NCI-H1105 (cell line): ENCODE measurements around the gene SLC38A2.
"Not testable (repeated sequence)": the region's sequence is repeated elsewhere in the genome, so short reads cannot be mapped to it uniquely, and the experiment has no call there.

Experiments used
- DNase-seq: peaks from one replicate; lab custom pipeline; 2025; lab: John Stamatoyannopoulos, UW

Gene SLC38A2

GRCh38 chr12:46360908-46361666, 11.5 kb downstream of the SLC38A2 start:
- DNase-seq: no peak

- DNase-seq: no peak
Observed at GRCh38 chr12:46360370-46360769, 12.2 kb downstream of the SLC38A2 start.

GRCh38 chr12:46359667-46360280, 12.8 kb downstream of the SLC38A2 start:
- DNase-seq: no peak

DNA sequence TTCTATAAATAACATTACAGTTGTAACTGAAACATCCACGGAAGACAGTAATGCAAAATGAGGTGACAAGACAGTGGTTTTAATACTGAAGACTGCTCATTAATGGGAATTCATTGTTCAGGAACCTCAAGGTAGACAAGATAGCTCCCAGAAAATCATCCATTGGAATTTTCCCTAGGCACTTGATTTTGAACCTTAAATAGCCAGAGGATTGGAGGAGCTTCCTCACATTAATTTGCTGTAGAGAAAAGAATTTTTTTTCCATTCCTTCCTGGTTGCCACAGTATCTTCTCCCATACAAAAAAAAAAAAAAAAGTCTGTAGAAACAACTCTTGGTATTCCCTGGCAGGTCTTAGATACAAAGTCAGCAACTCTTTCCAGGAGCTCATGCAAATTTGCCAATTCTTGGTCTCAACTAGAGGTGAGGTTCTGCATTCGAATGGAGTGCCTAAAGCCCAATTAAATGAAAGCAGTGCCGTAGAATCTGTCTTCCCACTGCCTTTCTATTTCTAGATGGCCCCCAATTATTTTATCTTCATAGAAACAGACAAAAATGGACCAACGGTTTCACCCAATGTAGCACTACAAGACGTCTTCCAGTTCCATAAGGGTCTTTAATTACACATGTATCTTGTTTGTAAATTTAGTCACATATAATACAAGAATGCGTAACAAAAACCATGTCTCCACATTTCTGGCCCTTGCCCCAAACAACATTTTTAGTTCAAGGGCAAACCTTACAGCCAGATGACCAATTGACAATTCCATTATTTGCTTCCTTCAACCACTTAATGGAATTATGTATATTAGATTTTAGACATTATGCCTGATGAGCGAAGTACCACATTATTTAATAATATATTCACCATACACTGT, 13.5 kb downstream of the SLC38A2 start:
- no peak for DNase-seq

DNA sequence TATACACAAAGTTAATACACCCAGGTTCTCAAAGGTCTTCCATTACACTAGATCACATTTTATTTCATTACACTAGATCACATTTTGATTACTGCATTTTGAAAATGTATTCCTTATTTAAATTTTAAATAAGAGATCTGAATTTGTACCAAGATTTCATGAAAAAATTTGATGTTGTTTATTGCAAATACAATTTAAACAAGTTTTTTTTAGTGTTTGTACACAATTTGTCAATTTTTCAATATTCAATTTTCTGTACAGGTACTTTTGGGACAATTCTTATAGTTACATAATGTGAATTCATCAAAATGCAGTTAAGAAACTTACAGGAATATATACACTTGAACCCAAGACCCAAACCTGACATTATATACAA, 14.3 kb downstream of the SLC38A2 start:
- no peak for DNase-seq

- DNase-seq: no peak
Observed at GRCh38 chr12:46357438-46358324, 14.9 kb downstream of the SLC38A2 start.

- no peak for DNase-seq
Observed at GRCh38 chr12:46356655-46357437, 15.7 kb downstream of the SLC38A2 start.

DNA sequence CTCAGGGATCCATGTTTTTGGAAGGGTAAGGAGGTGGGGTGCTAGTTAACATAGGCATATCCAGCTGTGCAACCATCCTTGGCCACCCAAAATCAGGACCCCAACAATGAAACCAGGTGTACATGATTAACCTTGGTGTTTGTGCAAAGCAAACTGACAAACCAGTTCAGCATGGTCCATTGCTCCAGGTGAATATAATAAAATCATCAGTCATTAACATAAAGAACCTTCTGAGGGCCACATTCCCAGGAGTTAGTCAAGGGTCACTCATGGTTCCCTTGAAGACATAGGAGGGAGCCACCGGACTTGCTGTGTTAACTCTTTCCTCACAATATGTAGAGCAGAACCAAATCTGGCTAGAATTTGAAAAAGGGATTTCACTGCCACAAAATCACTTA, 17.8 kb downstream of the SLC38A2 start:
- no peak for DNase-seq

GRCh38 chr12:46354111-46354801, 18.3 kb downstream of the SLC38A2 start:
- no peak for DNase-seq

GRCh38 chr12:46351886-46352650, 20.5 kb downstream of the SLC38A2 start:
- no peak for DNase-seq

DNA sequence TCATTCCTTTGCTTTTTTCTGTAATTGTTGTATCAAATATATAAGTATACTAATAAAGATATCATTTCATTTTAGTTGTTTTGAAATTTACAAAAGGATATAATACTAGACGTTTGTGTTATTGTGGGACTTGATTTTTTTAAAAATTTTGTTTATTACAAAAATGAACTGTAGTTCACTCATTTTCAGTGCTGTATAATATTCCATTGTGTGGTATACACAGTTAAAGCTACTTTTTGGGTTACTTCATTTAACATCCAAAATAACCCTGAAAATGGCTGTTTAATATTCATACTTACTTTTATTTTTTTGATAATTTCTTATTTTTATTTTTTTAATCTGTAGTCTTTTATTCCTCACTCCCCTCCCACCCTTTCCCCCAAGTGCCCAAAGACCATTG, 21.4 kb downstream of the SLC38A2 start:
- no peak for DNase-seq

DNA sequence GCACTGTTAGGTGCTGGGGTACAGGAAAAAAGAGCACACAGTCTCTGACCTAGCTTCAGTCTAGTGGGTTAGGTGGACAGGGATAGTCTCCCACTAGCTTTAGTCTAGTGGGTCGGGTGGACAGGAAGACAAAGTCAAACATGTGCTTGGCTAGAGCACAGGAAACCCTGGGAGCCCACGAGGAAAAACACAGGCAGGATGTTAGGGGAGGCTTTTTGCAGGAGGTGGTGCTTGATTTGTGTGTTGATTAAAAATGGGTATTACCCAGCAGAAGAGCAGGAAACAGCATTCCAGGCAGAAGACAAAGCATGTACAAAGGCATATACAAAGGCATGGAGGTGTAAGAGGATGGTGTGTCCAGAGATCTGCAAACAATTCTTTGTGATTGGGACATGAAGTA, 23.3 kb downstream of the SLC38A2 start:
- no peak for DNase-seq

- DNase-seq: no peak
Observed at GRCh38 chr12:46343118-46343852, 29.3 kb downstream of the SLC38A2 start.

GRCh38 chr12:46342562-46343033, 30.0 kb downstream of the SLC38A2 start:
- peak; percentile 9 for DNase-seq

DNA sequence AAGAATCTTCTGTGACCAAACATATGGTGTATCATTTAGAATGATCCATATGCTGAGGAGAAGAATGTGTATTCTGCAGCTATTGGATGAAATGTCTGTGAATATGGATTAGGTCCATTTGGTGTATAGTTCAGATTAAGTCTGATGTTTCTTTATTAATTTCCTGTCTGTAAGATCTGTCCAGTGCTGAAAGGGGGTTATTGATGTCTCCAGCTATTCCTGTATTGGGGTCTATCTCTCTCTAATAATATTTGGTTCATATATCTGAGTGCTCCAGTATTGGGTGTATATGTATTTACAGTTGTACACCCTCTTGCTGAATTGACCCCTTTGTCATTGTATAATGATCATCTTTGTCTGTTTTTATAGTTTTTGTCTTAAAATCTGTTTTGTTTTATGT, 33.5 kb downstream of the SLC38A2 start:
- DNase-seq: no peak

DNA sequence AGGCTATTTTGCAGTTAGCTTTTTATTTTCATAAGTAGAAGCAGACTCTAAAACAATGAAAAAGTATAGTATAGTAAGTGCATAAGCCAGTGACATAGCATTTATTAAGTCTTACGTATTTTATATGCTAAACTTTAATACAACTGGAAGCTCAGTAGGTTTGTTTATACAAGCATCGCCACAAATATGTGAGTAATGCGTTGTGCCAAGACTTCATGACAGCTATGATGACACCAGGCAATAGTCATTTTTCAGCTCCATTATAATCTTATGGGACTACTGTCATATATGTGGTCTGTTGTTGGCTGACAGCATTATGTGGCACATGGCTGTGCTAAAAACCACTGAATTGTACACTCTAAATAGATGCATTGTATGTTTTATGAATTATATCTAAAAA, 40.3 kb downstream of the SLC38A2 start:
- DNase-seq: no peak

DNA sequence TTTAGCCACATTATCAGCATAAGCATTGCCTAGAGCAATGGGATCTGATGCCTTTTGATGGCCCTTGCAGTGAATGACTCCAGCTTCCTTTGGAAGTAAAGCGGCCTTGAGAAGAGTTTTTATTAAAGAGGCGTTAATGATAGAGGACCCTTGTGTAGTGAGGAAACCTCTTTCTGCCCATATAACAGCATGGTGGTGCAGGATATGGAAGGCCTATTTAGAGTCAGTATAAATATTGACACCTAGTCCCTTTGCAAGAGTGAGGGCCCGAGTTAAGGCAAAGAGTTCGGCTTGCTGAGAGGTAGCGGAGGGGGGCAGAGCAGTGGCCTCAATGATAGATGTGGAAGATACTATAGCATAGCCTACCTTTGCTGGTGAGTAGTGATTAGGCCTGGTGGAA, 47.5 kb downstream of the SLC38A2 start:
- not testable (repeated sequence) for DNase-seq

- DNase-seq: no peak
Observed at GRCh38 chr12:46320731-46321130, 51.8 kb downstream of the SLC38A2 start.

- no peak for DNase-seq
Observed at GRCh38 chr12:46318037-46318436, 54.5 kb downstream of the SLC38A2 start.
